ENCODE measurements around the gene PAM16.
A peak's percentile ranks its signal among the peaks of the same experiment; 100 is the strongest.
"Not testable (repeated sequence)": the region's sequence is repeated elsewhere in the genome, so short reads cannot be mapped to it uniquely, and the experiment has no call there.

Gene PAM16

GRCh38 chr16:4350787-4351659, at the start of gene PAM16:
TSS of gene PAM16 (minus strand) at chr16:4351321. CDS start at chr16:4351234, 87 bp downstream.
- peak; percentile 97 for DNase-seq

DNA sequence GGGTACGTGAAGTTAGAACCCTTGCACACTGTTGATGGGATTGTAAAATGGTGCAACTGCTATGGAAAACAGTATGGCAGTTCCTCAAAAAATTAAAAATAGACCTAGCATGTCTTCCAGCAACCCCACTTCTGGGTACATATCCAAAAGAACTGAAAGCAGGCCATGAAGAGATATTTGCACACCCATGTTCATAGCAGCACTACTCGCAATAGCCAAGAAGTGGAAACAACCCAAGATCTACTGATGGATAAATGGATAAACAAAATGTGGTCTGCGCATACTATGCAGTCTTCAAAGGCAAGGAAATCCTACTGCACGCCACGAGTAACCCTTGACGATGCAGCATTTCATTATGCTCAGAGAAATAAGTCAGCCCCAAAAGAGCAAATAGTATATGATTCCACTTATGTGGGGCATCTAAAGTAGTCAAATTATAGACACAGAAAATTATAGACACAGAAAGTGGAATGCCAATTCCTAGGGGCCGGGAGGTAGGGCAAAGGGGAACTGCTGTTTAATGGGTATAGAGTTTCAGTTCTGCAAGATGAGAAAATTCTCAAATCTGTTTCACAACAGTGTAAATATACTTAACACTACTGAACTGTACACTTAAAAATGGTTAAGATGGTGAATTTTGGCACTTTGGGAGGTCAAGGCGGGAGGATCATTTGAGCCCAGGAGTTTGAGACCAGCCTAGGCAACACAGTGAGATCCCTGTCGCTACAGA, 48.0 kb upstream of the PAM16 start:
- DNase-seq, result no peak

DNA sequence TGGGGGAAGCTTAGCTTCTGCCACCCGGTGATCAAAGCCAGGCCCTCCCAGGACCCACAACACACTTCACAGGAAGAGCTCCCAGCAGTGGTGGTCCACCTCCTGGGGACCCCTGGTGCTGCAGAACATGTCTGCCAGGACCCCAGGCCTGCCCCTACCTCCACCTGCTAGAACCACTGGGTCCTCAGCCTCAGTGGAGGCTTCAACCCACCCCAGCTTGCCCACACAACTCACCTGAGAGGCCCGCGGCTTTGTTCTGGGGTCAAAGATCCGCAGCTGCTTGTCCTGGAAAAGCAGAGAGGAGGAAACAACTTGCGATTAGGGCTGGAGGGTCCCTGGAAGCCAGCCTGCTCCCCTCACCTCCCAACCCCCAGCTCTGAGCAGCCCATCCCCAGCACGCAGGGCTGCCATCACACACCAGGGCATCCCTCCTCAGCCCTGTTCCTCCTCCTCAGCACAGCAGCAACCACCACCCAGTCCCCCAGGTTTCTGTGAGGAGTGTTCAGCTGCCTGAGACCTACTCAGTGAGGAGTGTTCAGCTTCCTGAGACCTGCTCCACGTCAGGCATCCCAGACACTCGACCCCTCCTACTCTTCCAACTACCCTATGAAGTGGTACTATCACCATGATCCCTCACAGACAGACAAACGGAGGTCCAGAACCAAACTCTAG, 44.1 kb upstream of the PAM16 start:
- DNase-seq, result no peak

DNA sequence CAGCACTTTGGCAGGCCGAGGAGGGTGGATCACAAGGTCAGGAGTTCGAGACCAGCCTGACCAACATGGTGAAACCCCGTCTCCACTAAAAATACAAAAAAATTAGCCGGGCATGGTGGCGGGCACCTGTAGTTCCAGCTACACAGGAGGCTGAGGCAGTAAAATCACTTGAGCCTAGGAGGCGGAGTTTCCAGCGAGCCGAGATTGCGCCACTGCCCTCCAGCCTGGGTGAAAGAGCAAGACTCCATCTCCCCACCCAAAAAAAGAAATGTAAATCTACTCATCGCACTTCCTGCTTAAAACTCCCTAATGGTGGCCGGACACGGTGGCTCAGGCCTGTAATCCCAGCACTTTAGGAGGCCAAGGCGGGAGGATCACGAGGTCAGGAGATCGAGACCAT, 42.7 kb upstream of the PAM16 start:
- not testable (repeated sequence) for DNase-seq

DNA sequence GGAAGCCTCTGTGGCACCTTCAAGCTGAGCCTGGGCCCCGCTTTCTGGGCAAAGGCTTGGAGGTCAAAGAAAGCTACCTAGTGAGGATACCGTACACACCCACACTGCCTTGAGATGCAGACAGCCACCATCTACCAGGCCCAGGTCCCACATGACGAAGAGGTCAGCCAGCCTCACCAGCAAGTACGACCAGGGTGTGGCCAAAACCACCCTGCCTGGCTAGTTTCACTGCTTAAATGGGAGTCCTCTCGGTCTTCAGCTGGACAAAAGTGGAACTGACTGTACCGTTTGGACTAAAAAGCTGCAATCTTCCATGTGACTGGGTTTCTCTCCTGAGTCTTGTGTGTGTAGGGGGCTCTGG, 42.1 kb upstream of the PAM16 start:
- no peak for DNase-seq

- no peak for DNase-seq
These were observed 41.5 kb upstream of the PAM16 start for GRCh38 chr16:4392382-4393239.

- no peak for DNase-seq
These were observed 40.7 kb upstream of the PAM16 start for GRCh38 chr16:4391631-4392381.

DNA sequence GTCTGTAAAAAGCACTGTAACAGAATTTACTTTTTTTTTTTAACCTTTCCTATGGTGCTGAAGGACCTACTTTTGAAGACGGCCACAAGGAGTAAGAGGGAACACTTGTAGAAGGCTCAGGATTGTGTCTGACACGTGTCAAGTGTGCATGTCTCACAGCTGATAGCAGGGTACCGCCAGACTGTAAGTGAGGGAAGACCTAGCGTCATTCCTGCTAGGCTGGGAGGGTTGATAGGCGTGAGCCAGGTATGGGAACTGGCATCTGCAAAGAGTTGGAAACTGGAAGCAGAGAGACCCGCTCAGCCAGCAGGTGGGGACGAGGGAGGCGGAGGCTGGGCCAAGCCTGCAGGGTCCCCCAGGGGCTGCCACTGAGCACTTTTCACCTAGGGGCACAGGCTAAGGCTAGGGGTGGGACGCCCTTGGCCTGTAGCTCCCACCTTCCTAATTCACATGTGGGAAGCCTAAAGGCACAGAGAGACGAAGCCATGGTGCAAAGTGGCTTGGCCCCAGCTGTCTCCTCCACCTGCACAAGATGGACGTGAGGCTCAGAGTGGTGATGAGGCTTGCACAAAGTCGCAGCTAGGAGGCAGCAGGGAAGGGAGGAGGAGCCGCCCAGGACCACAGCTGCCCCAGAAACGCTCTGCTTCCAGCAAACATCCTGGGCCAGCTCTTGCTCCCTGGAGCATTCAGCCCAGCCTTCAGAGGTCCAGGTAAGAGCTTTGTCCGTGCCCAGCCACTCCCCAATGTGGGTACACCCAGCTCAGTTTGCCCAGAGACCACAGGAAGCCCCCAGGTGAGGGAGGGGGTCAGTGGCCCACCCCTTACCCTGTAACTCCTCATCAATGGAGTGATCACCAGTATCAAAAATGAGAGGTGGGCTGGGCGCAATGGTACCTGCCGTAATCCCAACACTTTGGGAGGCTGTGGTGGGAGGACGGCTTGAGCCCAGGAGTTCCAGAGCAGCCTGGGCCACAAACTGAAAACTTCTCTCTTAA, 39.4 kb upstream of the PAM16 start:
- no peak for DNase-seq

DNA sequence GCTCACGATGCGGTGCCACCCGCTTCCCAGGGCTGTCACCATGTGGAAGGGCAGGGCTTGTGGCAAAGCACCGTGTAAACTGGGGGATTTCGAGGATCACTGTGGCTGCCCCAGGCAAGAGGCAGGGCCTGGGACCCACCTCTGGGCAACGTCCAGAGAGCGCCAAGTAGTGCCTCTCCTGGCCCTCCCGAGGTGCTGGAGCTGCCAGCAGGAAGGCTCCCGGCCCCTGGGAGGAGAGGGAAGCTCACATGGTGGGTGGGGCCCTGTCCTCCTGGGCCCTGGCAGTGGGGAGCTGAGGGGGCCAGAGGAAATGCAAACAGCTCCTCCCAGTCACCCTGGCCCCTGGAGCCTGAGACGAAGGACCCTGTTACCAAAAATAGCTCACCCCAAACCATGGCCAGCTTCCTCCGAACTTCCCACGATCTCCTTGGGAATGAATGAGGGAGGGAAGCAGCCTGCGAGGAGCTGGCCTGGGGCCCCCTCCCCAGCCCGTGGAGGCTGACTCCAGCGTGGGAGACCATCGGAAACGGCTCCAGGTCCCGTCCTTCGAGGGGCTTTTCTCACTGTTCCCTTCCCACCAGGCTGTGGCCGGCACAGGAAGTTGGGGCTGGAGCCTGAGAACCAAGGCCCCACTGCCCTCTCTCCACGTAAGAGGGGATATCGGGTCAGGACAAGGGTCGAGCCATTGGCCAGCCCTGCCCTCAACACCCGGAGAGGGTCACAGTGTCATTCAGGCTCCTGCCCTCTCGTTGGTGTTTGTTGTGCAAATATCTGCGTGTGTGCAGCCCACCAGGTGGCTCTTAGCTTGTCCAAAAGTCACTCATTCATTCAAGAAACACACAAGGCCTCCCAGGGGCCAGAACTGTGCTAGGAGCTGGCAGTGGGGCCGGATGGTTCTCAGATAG, 38.2 kb upstream of the PAM16 start:
- no peak for DNase-seq

- peak; percentile 45 for DNase-seq
These were observed 37.3 kb upstream of the PAM16 start for GRCh38 chr16:4388271-4389021.

DNA sequence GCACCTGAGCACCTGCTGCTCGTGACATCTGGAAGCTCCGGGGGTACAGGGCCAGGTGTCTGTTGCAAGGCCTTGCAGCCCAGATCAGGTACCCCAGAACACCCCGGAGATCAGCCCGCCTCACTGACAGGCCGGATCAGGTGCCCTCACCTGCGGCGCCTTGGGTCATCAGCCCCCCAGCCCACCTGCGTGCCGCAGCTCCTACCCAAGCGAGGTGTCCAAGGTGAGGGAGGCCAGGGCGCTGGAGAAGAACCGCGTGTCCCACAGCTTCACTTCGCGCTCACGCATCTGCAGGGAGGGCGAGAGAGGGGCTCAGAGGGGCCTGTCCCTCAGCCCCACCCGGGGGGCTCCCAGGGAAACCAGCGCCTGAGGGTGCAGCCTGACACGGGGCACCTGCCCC, 36.7 kb upstream of the PAM16 start:
- no peak for DNase-seq

GRCh38 chr16:4386951-4387565, 35.9 kb upstream of the PAM16 start:
- DNase-seq, result no peak

GRCh38 chr16:4386451-4386805, 35.3 kb upstream of the PAM16 start:
- DNase-seq, result no peak

DNA sequence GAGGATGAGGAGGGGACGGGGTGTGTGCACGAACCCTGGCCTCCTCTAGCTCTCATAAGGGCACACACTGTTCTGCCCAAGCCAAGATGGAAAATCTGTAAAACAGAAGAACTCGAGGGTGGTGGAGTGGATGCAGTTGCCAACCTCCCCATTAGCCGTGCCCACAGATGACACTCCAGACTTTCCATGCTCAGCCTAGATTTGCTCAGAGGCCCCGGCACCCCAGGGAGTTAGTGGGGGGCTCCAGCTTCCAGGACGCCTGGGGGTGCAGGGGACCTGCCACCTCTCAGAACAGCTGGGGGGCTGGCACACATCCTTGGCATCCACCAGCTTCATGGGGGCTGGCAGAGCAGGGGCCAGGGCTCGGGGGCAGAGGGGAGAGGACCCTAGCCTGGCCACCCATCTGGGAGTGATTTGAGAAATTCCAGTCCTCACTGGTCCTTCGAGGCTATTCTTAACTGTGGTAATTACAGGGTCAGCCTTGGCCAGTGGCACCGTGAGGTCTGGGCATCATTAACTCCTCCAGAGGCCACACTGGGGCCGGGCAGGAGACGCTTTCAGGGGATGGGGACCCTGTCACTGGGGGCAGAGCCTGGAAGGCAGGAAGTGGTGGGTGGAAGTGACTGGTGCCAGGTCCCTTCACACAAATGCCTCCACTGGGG, 34.8 kb upstream of the PAM16 start:
- no peak for DNase-seq

GRCh38 chr16:4385066-4385788, 34.1 kb upstream of the PAM16 start:
- no peak for DNase-seq

DNA sequence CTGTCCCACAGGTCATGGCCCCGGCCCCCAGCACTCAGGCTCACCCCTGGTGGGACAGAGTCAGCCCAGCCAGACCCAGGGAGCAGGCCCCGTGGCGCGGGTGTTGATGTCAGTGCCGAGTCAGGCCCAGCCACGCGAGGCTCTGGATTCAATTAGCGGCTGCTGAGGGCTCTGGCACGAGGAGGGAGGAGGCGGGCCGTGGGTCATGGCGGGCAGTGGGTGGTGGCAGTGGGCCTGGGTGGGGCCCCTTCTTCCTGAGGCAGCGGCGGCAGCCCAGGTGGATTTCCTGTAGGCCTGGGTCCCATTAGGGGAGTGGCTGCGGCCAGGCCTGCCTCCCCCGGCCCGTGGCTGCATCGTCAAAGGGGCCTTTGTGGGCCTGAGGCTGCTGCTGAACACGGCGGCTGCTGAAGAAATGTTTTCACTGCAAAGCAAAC, 33.4 kb upstream of the PAM16 start:
- no peak for DNase-seq
